OCI-LY1 (cell line): Measurements from ENCODE around the gene ERICH3.

Experiments used
- CTCF ChIP-seq: fragments of 200-600 bp; sonication (generic), shearing (Covaris generic); IDR thresholded peaks from 2 replicates; pipeline ENCODE4 v1.5.1; 2017; ENCODE audit warnings: mild to moderate bottlenecking, antibody characterized with exemption, low read length, moderate library complexity, mixed read lengths
- EZH2 ChIP-seq: fragments of 200-600 bp; sonication (generic), shearing (Covaris generic); IDR thresholded peaks from 2 replicates; pipeline ENCODE4 v1.8.0; 2017; ENCODE audit warnings: borderline replicate concordance, mixed run types, mild to moderate bottlenecking, antibody characterized with exemption, low read length, moderate library complexity, mixed read lengths

- no peak for TF ChIP-seq CTCF
- TF ChIP-seq EZH2, result no peak
These were observed 89.4 kb downstream of the ERICH3 start for GRCh38 chr1:74584185-74584584.
